Nephron (organoid): ENCODE results near the gene SLC7A10.

Experiments used
- H3K27ac Mint-ChIP-seq, 3 experiments: 2 replicates each; pipeline ENCODE4 v1.8.0; 2020; ENCODE audit warnings: mixed read lengths in 3 of 3, mild to moderate bottlenecking in 2 of 3, moderate library complexity in 1 of 3
- H3K27me3 Mint-ChIP-seq: 2 replicates; pipeline ENCODE4 v1.8.0; 2021; ENCODE audit warnings: low read depth, mild to moderate bottlenecking, moderate library complexity, mixed read lengths
- H3K36me3 Mint-ChIP-seq: 2 replicates; pipeline ENCODE4 v1.8.0; 2020; ENCODE audit warnings: low read depth, mixed read lengths
- H3K4me1 Mint-ChIP-seq: 2 replicates; pipeline ENCODE4 v1.8.0; 2020; ENCODE audit warnings: mixed read lengths
- H3K4me3 Mint-ChIP-seq, 3 experiments: 2 replicates each; pipeline ENCODE4 v1.8.0; 2020; ENCODE audit warnings: mild to moderate bottlenecking in 3 of 3, mixed read lengths in 3 of 3, moderate library complexity in 2 of 3
- H3K9me3 Mint-ChIP-seq: 2 replicates; pipeline ENCODE4 v1.8.0; 2020; ENCODE audit warnings: mixed read lengths
- CTCF ChIP-seq, 3 experiments: fragments of 200-600 bp; sonication (generic); IDR thresholded peaks; one replicate each; pipeline ENCODE4 v1.5.0; 2021; ENCODE audit warnings: antibody characterized with exemption in 3 of 3; ENCODE audit not compliant: unreplicated experiment in 3 of 3

The SLC7A10 gene

GRCh38 chr19:33163481-33163880 lies 62.2 kb downstream of the SLC7A10 start:
- Mint-ChIP-seq H3K9me3 (peaks cover 8% of the 10 kb centered on the region), H3K36me3 (peaks cover 5% of the 10 kb centered on the region), H3K4me3 (no peak overlapping the region), H3K4me1 (no peaks in the 10 kb centered on the region), H3K27ac (no peak overlapping the region), H3K27me3 (no peaks in the 10 kb centered on the region)
- TF ChIP-seq CTCF (IDR thresholded peaks at IDR 0.05; ENCODE audit: unreplicated experiment in 3 of 3) = no peak

GRCh38 chr19:33161201-33161600 lies 64.4 kb downstream of the SLC7A10 start:
- H3K27ac Mint-ChIP-seq = no peak overlapping the region
- H3K4me1 Mint-ChIP-seq = no peaks in the 10 kb centered on the region
- TF ChIP-seq CTCF (IDR thresholded peaks at IDR 0.05; ENCODE audit: unreplicated experiment in 3 of 3) = no peak
- peaks cover 3% of the 10 kb centered on the region for H3K9me3 Mint-ChIP-seq
- no peak overlapping the region for H3K4me3 Mint-ChIP-seq
- no peaks in the 10 kb centered on the region for H3K27me3 Mint-ChIP-seq
- no peaks in the 10 kb centered on the region for H3K36me3 Mint-ChIP-seq

GRCh38 chr19:33159893-33160292 lies 65.8 kb downstream of the SLC7A10 start:
- no peak for TF ChIP-seq CTCF (IDR thresholded peaks at IDR 0.05; ENCODE audit: unreplicated experiment in 3 of 3)
- Mint-ChIP-seq H3K4me3 (no peak overlapping the region), H3K9me3 (peaks cover 3% of the 10 kb centered on the region), H3K4me1 (no peaks in the 10 kb centered on the region), H3K27me3 (no peaks in the 10 kb centered on the region), H3K27ac (no peak overlapping the region), H3K36me3 (no peaks in the 10 kb centered on the region)

GRCh38 chr19:33159149-33159548 lies 66.5 kb downstream of the SLC7A10 start:
- no peaks in the 10 kb centered on the region for H3K36me3 Mint-ChIP-seq
- no peaks in the 10 kb centered on the region for H3K4me1 Mint-ChIP-seq
- H3K9me3 Mint-ChIP-seq = peaks cover 3% of the 10 kb centered on the region
- H3K27ac Mint-ChIP-seq = no peak overlapping the region
- no peak for TF ChIP-seq CTCF (IDR thresholded peaks at IDR 0.05; ENCODE audit: unreplicated experiment in 3 of 3)
- H3K27me3 Mint-ChIP-seq = no peaks in the 10 kb centered on the region
- no peak overlapping the region for H3K4me3 Mint-ChIP-seq
